GM21529 (cell line): Measurements from ENCODE around the gene PLEKHJ1.

Experiments used
- ATAC-seq: cut with Tn5 transposase; IDR thresholded peaks from one replicate; pipeline ENCODE4 v1.9.1; 2021; ENCODE audit not compliant: unreplicated experiment

The PLEKHJ1 gene

DNA sequence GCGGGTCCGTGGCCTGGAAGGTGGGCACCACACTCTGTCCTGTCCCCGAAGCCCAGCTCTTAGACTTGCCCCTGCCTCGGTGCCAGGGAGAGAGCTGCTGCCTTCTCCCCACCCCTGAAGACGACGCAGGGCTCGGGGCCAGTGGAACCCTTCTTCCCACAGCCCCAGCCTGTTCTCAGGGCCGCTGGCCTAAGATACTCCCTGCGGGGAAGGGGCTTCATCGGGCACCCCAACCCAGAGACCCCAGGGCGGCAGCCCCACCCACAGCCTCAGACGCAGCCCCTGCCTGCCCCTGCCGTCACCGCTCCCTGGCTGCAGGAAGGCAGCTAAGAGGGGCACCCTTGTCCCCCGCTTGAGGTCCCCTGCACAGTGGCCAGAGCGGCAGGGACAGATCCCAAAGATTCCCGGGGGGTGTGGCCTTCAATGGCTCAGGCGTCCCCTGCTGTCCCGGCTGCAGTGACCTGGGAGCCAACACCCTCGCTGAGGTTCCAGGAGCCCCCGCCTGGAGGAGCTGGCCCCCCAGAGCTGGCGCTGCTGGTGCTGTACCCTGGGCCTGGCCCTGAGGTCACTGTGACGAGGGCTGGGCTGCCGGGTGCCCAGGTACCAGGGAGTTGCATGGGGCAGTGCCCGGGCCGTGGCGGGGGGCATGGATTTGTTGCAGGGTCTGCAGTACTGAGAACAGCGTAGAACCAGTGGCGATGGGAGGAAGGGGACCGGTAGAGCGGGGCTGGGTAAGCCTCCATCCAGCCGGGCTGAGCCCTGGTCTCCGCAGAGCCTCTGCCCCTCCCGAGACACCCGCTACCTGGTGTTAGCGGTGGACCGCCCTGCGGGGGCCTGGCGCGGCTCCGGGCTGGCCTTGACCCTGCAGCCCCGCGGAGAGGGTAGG, 14.0 kb upstream of the PLEKHJ1 start:
- no peak for ATAC-seq

DNA sequence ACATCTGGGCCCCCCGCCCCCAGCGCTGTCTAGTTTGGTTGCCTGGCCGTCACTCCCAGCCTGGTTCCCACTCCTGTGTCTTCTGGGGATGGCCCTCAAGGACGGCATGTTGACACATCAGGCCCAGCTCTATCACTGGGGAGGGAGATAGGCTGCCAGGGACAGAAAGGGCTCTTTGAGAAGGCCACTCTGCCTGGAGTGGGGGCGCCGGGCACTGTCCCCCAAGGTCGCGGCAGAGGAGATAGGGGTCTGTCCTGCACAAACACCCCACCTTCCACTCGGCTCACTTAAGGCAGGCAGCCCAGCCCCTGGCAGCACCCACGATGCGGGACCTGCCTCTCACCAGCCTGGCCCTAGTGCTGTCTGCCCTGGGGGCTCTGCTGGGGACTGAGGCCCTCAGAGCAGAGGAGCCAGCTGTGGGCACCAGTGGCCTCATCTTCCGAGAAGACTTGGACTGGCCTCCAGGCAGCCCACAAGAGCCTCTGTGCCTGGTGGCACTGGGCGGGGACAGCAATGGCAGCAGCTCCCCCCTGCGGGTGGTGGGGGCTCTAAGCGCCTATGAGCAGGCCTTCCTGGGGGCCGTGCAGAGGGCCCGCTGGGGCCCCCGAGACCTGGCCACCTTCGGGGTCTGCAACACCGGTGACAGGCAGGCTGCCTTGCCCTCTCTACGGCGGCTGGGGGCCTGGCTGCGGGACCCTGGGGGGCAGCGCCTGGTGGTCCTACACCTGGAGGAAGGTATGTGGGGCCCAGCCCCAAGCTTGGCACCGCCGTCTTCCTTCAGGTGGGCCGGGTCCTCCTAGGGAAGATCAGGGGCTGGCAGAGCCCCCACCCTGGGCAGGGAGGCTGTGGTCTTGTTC, 13.1 kb upstream of the PLEKHJ1 start, which contains the start of gene AMH:
AMH (plus strand) TSS at position 314 of the 857 bp plus-strand sequence; CDS start at position 324, 10 bp downstream.
- no peak for ATAC-seq

DNA sequence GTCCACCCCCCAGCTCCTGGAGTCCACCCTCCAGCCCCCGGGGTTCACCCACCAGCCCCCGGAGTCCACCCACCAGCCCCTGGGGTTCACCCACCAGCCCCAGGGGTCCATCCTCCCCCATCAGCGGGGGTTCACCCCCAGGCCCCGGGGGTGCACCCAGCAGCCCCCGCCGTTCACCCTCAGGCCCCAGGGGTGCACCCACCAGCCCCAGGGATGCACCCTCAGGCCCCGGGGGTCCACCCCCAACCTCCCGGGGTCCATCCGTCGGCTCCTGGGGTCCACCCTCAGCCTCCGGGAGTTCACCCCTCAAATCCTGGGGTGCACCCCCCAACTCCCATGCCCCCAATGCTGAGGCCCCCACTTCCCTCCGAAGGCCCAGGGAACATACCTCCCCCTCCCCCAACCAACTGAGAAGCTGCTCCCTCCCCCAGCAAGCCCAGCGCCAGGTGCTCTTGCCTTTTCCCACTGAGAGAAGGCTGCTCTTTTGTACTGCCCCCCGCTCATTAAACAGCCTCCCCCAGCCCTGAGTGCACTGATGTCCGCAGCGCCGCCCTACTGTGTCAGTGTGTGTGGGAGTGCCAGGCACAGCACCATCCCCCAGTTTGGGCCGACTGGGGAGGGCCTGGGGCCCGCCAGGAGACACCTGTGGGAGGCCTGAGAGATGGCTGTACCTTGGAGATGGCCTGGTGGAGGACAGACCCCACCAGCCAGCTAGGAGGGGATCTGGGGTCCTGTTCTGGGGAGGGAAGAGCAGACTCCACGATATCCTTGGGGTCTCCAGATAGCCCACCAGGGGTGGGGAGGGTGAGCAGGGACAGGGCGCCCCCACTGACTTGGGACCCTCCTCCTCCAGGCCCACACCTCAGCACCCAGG, 12.2 kb upstream of the PLEKHJ1 start:
- no peak for ATAC-seq

DNA sequence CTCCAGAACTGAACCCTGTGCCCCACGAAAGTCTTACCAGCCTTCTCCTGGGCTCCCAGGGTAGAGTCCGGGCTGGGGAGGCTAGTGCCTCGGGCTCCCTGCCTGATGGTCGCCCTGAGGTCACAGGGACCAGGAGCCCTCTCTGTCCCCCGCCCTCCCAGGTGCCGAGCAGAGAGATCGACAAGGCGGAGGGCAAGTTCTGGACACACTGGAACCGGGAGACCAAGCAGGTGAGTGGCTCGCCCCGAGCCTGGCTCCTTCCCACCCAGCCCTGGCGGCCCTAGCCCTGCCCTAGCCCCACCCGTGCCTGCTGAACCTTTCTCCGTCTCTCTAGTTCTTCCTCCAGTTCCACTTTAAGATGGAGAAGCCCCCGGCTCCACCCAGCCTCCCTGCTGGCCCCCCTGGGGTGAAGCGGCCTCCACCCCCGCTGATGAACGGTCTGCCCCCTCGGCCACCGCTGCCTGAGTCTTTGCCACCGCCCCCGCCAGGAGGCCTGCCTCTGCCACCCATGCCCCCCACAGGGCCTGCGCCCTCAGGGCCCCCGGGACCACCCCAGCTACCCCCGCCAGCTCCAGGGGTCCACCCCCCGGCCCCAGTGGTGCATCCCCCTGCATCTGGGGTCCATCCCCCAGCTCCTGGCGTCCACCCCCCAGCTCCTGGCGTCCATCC, 11.4 kb upstream of the PLEKHJ1 start:
- no peak for ATAC-seq

DNA sequence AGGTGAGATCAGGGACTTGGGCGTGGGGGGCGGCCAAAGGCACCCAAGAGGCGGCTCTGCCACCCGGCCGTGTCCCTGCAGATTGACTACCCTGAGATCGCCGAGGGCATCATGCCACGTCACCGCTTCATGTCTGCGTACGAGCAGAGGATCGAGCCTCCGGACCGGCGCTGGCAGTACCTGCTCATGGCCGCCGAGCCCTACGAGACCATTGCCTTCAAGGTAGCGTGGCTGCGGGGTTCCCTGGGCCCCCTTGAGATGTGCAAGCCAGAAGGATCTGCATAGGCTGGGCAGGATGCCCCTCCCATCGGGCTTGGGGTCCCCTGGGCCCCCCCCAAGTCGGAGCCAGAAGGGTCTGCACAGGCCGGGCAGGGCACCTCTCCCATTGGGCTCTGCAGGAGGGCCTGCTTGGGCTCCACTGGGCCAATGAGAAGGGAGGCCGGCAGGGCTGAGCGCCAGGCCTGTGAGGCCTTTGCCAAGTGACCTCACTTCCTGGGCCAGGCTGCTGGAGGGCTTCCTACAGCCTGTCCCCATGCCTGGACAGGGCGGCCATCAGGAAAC, 10.8 kb upstream of the PLEKHJ1 start:
- ATAC-seq = no peak

DNA sequence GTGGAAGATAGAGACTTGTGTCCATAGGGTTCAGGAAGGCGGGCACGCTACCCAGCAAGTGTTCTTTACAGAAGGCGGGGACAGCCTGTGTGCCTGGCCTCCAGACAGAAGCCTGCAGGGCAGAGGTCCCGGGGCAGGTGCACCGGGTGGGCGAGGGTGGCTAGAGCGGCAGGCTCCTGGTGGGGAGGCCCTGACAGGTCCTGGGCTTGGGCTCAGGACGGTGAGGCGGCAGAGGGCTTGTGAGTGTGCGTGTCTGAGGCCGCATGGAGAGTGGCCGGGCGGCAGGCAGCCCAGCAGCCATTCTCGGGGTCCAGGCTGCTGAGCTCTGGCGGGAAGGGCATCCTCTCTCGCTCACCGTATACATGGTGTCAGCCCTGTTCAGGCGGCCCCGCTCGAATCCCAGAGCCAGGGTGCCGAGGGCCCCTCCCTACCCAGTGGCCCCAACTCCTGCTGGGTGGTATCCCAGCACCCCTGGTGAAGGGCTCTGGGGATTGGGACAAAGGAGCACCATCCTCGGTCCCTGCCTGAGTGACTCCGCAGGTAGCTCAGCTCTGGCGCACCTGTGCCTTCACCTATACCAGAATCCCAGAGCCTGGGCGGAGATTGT, 10.0 kb upstream of the PLEKHJ1 start:
- no peak for ATAC-seq

DNA sequence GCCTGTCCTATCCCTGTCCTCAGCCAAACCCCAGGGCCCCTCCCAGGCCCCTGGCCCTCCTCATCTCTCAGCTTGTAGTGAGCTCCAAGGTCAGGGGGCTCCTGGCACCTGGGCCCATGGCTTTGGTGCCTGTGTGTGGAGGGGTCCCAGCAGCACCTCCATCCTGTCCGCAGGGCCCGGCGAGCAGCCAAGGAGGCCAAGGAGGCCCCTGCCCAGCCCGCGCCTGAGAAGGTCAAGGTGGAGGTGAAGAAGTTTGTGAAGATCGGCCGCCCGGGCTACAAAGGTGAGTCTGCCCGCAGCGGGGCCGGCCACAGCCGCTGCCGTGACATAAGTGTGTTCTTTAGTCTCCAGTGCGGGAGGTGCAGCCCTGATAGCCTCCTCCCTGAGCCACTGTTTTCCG, 9.1 kb upstream of the PLEKHJ1 start:
- ATAC-seq = no peak

DNA sequence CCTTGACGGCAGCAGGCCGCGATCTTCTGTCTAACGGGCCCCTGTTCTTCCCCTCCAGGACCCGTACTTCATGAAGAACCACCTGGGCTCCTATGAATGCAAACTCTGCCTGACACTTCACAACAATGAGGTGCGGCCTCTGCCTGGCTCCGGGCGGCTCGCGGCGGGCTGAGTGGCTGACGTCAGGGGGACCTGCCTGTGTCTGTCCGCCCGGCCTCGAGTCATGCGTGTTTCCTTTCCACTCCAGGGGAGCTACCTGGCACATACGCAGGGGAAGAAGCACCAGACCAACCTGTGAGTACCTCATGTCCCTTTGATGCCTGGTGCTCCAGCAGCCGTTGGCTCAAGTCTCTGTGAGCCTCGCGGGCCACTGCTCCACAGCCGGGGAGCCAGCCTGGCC, 8.4 kb upstream of the PLEKHJ1 start:
- ATAC-seq = no peak

DNA sequence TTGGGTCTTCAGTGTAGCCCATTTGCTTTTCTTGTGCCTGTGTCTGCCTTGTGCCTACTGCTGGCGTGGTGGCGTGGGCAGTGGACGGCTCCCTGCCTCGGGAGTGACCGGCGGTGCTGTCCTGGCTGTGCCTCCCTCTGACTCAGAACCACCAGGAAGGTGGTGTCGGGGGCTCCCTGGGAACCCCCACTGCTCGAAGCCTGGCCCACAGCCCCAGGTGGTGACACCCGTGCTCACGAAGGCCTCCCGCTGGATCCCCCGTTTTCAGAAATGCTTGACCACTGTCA, 7.9 kb upstream of the PLEKHJ1 start:
- ATAC-seq = no peak

DNA sequence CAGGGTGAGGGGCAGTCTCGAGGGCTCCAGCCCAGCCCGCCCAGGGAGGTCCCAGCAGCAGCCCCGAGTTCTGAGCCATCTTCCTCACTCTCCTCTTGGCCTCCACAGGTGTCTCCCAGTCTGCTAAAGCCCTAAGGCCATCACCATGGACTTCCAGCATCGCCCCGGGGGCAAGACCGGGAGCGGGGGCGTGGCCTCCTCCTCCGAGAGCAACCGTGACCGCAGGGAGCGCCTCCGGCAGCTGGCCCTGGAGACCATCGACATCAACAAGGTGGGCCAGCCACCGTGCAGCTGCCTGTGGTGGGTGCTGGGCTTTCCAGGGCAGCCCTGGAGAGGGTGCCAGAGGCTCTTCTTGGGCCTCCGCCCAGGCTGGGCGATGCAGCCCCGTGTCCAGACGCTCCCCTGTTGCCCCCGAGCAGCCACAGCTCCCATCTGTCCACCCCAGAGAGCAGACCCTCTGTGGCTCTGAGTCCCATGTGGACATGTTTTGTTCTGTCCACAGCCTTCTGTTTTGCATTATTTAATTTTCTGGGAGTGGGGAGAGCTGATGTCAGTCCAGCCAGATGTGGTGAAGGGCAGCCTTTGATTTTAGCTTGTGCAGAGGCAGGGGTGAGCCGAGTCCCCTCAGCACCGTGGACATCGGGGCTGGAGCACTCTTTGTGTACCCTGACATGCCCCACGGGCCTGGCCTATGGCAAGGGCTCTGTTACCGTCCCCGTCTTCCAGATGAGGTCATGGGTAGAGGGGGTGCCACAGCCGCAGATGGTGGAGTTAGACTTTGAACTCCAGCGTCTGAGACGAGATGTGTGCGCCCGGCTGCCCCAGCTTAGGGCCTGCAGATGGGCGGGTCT, 7.4 kb upstream of the PLEKHJ1 start:
- ATAC-seq = no peak

DNA sequence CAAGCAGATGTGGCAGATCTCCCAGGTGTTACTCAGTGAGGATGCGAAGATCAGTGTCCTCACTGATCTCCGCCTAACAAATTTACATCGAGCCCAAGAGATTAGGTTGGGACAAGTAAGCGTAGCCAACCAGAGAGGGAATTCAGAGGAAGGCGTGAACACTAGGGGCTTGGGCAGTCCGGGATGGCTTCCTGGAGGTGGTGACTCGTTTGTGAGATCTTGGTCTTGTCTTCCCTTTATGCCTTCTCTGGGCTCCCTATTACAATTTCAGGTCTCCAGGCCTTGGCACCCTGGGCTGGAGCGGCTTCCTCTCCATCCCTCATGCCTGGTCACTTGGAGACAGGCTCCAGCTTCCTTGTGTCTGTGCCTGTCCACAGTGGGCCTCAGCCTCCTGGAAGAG, 6.7 kb upstream of the PLEKHJ1 start:
- ATAC-seq = no peak

DNA sequence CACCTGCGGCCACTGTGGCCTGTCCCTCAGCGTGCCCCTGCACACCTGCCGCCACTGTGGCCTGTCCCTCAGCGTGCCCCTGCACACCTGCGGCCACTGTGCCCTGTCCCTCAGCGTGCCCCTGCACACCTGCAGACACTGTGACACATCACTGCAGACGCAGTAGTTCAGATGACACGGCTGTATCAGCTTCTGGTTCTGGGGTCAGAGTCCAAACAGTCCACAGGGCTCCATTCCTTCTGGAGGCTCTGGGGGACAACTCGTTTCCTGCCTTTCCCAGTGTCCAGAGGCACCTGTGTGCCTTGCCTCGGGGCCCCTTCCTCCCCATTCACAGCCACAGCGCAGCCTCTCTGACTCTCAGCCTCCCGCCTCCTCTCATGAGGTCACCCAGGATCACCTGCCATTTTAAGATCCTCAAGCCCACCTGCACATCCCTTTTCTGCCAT, 6.0 kb upstream of the PLEKHJ1 start:
- no peak for ATAC-seq

DNA sequence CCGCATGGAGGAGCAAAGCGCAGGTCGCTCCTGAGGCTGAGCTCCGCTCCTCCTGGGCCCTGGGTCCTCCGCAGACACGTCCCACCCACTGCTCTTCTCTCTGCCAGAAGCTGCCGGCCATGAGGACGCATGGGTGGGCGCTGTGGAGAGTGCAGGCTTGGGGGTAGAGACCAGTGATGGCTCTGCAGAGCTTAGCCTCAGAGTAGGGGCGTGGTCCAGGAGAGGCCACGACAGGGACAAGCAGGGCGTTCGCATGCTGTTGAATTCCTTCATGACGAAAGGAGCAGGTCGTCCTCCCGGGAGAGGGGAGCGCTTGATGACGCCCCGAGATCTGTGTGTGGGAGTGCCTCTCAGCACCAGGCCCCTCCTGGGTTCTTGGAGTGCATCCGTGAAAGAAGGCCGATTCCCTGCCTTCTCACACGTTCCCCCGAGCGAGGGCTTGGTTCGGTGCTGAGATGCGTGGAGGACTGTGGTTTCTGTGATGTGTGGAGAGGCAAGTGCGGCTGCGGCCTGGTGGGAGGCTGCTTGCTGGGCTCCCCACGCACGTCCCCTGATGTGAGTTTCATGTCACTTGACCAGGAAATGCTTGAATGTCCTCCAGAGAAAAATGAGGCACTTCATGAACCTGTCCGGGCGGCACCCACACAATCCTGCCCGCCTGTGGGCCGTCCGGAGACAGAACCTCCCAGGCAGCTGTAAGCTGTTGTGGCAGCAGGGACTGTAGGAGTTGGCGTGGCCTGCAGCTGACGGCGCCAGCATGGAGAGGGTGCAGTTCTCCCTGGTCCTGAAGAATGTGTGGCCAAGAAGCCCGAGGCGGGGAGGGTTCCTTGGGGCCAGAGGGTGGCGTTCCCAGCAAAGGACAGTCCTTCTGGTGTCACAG, 5.0 kb upstream of the PLEKHJ1 start:
- no peak for ATAC-seq

DNA sequence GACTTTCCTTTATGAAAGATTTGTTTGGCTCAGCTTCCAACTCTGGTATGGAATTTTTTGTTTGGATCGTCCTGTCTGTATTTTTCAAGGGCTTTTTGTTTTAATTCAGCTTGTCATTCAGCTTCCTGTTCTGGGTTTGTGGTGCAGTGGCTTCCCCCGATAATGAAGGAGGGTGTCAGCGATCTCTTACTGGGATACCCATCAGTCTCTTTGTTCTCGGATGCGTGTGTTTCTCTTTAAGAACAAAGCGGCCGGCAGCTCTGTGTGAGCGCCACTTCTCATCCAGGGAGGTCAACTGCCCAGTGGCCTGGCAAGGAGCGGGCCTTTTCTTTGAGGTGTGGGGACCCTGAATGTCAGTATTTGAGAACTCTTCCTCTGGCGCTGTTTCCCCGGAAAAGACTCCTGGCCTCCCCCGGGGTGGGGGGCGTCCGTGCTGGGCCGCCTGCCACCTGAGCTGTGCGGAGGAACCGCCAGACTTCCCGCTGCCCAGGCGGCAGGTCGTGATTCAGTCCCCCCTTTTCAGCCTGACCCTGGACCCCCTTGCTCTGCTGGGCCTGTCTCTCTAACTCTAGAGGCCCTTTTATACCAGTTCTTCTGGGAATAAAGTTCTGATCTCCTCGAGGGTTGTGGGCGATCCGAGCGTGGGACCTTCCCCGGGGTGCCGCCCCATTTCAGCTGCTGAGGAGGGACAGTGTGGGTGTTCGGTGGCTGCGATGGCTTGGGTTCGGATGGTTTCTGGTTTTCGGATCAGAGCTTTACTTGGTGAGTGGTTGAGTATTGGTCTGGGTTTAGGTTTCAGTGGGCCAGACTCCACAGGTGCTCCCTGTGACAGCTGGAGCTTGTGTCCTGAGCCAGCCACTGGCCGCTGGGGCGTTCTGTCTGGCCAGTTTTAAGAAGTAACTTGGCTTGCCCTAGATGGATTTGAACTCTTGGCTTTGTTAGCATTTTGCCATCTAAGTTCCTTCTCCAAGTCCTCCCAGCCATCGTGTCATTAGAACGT, 3.9 kb upstream of the PLEKHJ1 start:
- no peak for ATAC-seq

DNA sequence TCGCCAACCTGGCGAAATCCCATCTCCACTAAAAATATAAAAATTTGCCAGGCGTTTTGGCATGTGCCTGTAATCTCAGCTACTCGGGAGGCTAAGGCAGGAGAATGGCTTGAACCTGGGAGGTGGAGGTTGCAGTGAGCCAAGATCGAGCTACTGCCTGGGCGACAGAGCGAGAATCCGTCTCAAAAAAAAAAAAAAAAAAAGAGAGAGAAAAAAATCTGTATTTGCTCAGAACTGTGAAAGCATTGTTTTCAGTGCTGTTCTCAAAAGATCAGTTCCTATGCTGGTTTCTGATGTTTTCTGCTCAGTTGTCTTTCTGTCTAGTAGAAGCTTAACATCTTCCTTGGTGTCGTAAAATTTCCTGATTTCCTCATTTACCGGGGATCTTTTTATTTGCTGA, 3.0 kb upstream of the PLEKHJ1 start:
- no peak for ATAC-seq

DNA sequence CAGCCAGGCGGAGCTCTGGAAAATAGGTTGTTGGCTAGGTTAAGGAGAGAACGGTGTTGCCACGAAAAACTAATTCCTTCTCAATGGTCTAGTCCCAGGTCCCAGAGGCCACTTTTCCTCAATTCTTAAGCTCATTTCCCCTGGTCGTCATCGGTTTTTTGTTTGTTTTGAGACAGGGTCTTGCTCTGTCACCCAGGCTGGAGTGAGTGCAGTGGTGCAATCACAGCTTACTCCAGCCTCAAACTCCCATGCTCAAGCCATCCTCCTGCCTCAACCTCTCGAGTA, 1.7 kb upstream of the PLEKHJ1 start:
- ATAC-seq = no peak
